ENCODE measurements around the gene MRAS. TPM values are rescaled to one million over a fixed set of nuclear protein-coding genes. Genes with fewer than 3 reads are reported as not detected.

MRAS gene
- total RNA-seq, 1 experiment from 2014 or later: 13.2 TPM

- BruUV-seq (replicated peaks): no TSS peak
- CTCF ChIA-PET: no interaction called here
These were observed 24.8 kb downstream of the MRAS start for GRCh38 chr3:138373087-138373735.

GRCh38 chr3:138373736-138374094 lies 25.3 kb downstream of the MRAS start:
- CTCF ChIA-PET: no interaction called here
- no peaks in the 10 kb centered on the region for H3K4me1 Mint-ChIP-seq (ENCODE audit: low read depth, unreplicated experiment)
- no TSS peak for BruUV-seq (replicated peaks)
- DNase-seq: no peak
- H3K4me3 Mint-ChIP-seq (ENCODE audit: low read depth, unreplicated experiment): no peak overlapping the region
- peaks cover 35% of the 10 kb centered on the region for H3K27me3 Mint-ChIP-seq (ENCODE audit: unreplicated experiment)
- TF ChIP-seq CTCF (IDR thresholded peaks at IDR 0.05; ENCODE audit: unreplicated experiment): no peak
- no peak overlapping the region for H3K27ac Mint-ChIP-seq (ENCODE audit: unreplicated experiment)
- no peaks in the 10 kb centered on the region for H3K9me3 Mint-ChIP-seq (ENCODE audit: low read depth, unreplicated experiment)
- no peaks in the 10 kb centered on the region for H3K36me3 Mint-ChIP-seq (ENCODE audit: insufficient read depth, unreplicated experiment)
- intact Hi-C loops (cut with micrococcal nuclease; ENCODE audit: unreplicated experiment): no loop called here

More at GRCh38 chr3:138373087-138373735, 24.8 kb downstream of the MRAS start:
- H3K36me3 Mint-ChIP-seq (ENCODE audit: insufficient read depth, unreplicated experiment): no peaks in the 10 kb centered on the region
- H3K27me3 Mint-ChIP-seq (ENCODE audit: unreplicated experiment): peaks cover 30% of the 10 kb centered on the region
- intact Hi-C loops (cut with micrococcal nuclease; ENCODE audit: unreplicated experiment): no loop called here
- no peaks in the 10 kb centered on the region for H3K9me3 Mint-ChIP-seq (ENCODE audit: low read depth, unreplicated experiment)
- H3K4me1 Mint-ChIP-seq (ENCODE audit: low read depth, unreplicated experiment): no peaks in the 10 kb centered on the region
- no peak for DNase-seq
- H3K4me3 Mint-ChIP-seq (ENCODE audit: low read depth, unreplicated experiment): no peak overlapping the region
- H3K27ac Mint-ChIP-seq (ENCODE audit: unreplicated experiment): no peak overlapping the region
- no peak for TF ChIP-seq CTCF (IDR thresholded peaks at IDR 0.05; ENCODE audit: unreplicated experiment)

- BruUV-seq (replicated peaks): no TSS peak
- Mint-ChIP-seq H3K4me3 (ENCODE audit: low read depth, unreplicated experiment) (no peak overlapping the region), H3K9me3 (ENCODE audit: low read depth, unreplicated experiment) (no peaks in the 10 kb centered on the region), H3K27me3 (ENCODE audit: unreplicated experiment) (peaks cover 41% of the 10 kb centered on the region), H3K4me1 (ENCODE audit: low read depth, unreplicated experiment) (no peaks in the 10 kb centered on the region), H3K36me3 (ENCODE audit: insufficient read depth, unreplicated experiment) (no peaks in the 10 kb centered on the region), H3K27ac (ENCODE audit: unreplicated experiment) (no peak overlapping the region)
- no peak for DNase-seq
- CTCF ChIA-PET: no interaction called here
- TF ChIP-seq CTCF (IDR thresholded peaks at IDR 0.05; ENCODE audit: unreplicated experiment): no peak
- intact Hi-C loops (cut with micrococcal nuclease; ENCODE audit: unreplicated experiment): no loop called here
These were observed 26.3 kb downstream of the MRAS start for GRCh38 chr3:138374573-138375134.

- BruUV-seq (replicated peaks): no TSS peak
- Mint-ChIP-seq H3K27ac (ENCODE audit: unreplicated experiment) (no peak overlapping the region), H3K9me3 (ENCODE audit: low read depth, unreplicated experiment) (no peaks in the 10 kb centered on the region), H3K4me1 (ENCODE audit: low read depth, unreplicated experiment) (no peaks in the 10 kb centered on the region), H3K4me3 (ENCODE audit: low read depth, unreplicated experiment) (no peak overlapping the region), H3K27me3 (ENCODE audit: unreplicated experiment) (peaks cover 34% of the 10 kb centered on the region), H3K36me3 (ENCODE audit: insufficient read depth, unreplicated experiment) (no peaks in the 10 kb centered on the region)
- no peak for TF ChIP-seq CTCF (IDR thresholded peaks at IDR 0.05; ENCODE audit: unreplicated experiment)
- CTCF ChIA-PET: no interaction called here
- no peak for DNase-seq
- intact Hi-C loops (cut with micrococcal nuclease; ENCODE audit: unreplicated experiment): no loop called here
These were observed 27.1 kb downstream of the MRAS start for GRCh38 chr3:138375447-138375846.

Measured in Calu3 (cell line).